ENCODE measurements around the gene GPR35.

Gene GPR35

GRCh38 chr2:240624950-240625621, at the start of gene GPR35:
TSS of gene GPR35 (plus strand) at chr2:240625480. CDS start at chr2:240629953, 4,473 bp downstream.
- DNase-seq = no peak

GRCh38 chr2:240576036-240576435, 49.2 kb upstream of the GPR35 start:
- no peak for DNase-seq

- DNase-seq = no peak
Observed at GRCh38 chr2:240576436-240577205, 48.7 kb upstream of the GPR35 start.

GRCh38 chr2:240577281-240578109, 47.8 kb upstream of the GPR35 start:
- DNase-seq = no peak

- no peak for DNase-seq
Observed at GRCh38 chr2:240578110-240578450, 47.2 kb upstream of the GPR35 start.

- DNase-seq = no peak
Observed at GRCh38 chr2:240578488-240578887, 46.8 kb upstream of the GPR35 start.

- DNase-seq = no peak
Observed at GRCh38 chr2:240579071-240579762, 46.1 kb upstream of the GPR35 start.

GRCh38 chr2:240579771-240580614, 45.3 kb upstream of the GPR35 start:
- DNase-seq = no peak

- DNase-seq = no peak
Observed at GRCh38 chr2:240581811-240582210, 43.5 kb upstream of the GPR35 start.

GRCh38 chr2:240582781-240583180, 42.5 kb upstream of the GPR35 start:
- no peak for DNase-seq

GRCh38 chr2:240583774-240584173, 41.5 kb upstream of the GPR35 start:
- DNase-seq = no peak

GRCh38 chr2:240584486-240585031, 40.7 kb upstream of the GPR35 start:
- DNase-seq = peak; percentile 87

GRCh38 chr2:240585101-240585500, 40.2 kb upstream of the GPR35 start:
- DNase-seq = no peak

GRCh38 chr2:240585681-240586197, 39.5 kb upstream of the GPR35 start:
- DNase-seq = no peak

- DNase-seq = peak; percentile 81
Observed at GRCh38 chr2:240586198-240586918, 38.9 kb upstream of the GPR35 start, which contains the start of gene CAPN10. TSS of gene CAPN10 (plus strand) at chr2:240586734. CDS start at chr2:240586912, 178 bp downstream.

- DNase-seq = no peak
Observed at GRCh38 chr2:240586919-240587800, 38.1 kb upstream of the GPR35 start.

GRCh38 chr2:240588006-240588655, 37.1 kb upstream of the GPR35 start:
- DNase-seq = no peak

- DNase-seq = no peak
Observed at GRCh38 chr2:240588669-240589068, 36.6 kb upstream of the GPR35 start.

GRCh38 chr2:240589375-240589774, 35.9 kb upstream of the GPR35 start:
- DNase-seq = no peak

Measured in NCI-H446 treated with DMSO at 0.1 percent for 48 hours (cell line).